HCT116 (cell line): Measurements from ENCODE around the gene ARFGAP1. TPM values are rescaled to one million over a fixed set of nuclear protein-coding genes. Genes with fewer than 3 reads are reported as not detected.

ENCODE experiments used
- ATAC-seq: fragments of 200-7000 bp; cut with Tn5 transposase; 2 replicates; pipeline ENCODE4 v1.9.1; 2020; ENCODE audit warnings: mild to moderate bottlenecking, moderate library complexity
- BruUV-seq: library from RNA; stranded (reverse); fragments of 400-500 nt; replicated peaks from 2 replicates; lab custom pipeline; 2021; lab: Mats Ljungman, UMichigan
- CTCF ChIA-PET: fragments of 300-600 bp; sonication (Branson Sonifier 250); formaldehyde crosslinking; loops from one replicate; lab custom pipeline; 2021; ENCODE audit warnings: antibody characterized with exemption; lab: Charles Lee
- POLR2A ChIA-PET: fragments of 300-600, 350-600 bp; sonication (Branson Sonifier 250); formaldehyde crosslinking; loops from one replicate; lab custom pipeline; 2021; ENCODE audit warnings: antibody characterized with exemption; lab: Charles Lee
- RAD21 ChIA-PET, 2 experiments: fragments of 300-600 bp; sonication (Branson Sonifier 250); formaldehyde crosslinking; loops; one replicate each; lab custom pipeline; 2023; ENCODE audit warnings: low total read pairs in 2 of 2; ENCODE audit not compliant: uncharacterized antibody in 2 of 2, unreplicated experiment in 2 of 2, low non-redundant PET in 1 of 2; lab: Charles Lee
- DNase-seq: peaks from one replicate; pipeline ENCODE4 v3.0.0-alpha.2; 2010; ENCODE audit warnings: low read depth, low spot score
- H2AFZ ChIP-seq: fragments of 200-600 bp; shearing (Covaris generic), sonication (generic); 2 replicates; pipeline ENCODE4 v1.6.1; 2017; ENCODE audit warnings: low read depth, mixed run types, mixed read lengths, antibody characterized with exemption, low read length; ENCODE audit not compliant: poor library complexity, severe bottlenecking
- H3K27ac ChIP-seq: 2 replicates; pipeline ENCODE4 v1.5.1; 2012; ENCODE audit warnings: low read depth, low read length
- H3K27me3 ChIP-seq: fragments of 200-600 bp; sonication (generic); 2 replicates; pipeline ENCODE4 v1.6.1; 2016; ENCODE audit warnings: mixed run types, low read length, mixed read lengths; ENCODE audit not compliant: insufficient read depth
- H3K36me3 ChIP-seq, 2 experiments: fragments of 200-500 bp in 1 of 2; fragments of 200-600 bp in 1 of 2; sonication (Bioruptor generic) in 1 of 2; sonication (generic) in 1 of 2; 2 replicates each; pipeline versions ENCODE4 v1.5.1 to v1.6.1; 2014 to 2016; ENCODE audit warnings: low read length in 2 of 2, inconsistent platforms in 1 of 2, mixed read lengths in 1 of 2, mixed run types in 1 of 2; ENCODE audit not compliant: insufficient read depth in 2 of 2, control insufficient read depth in 1 of 2
- H3K4me1 ChIP-seq, 2 experiments: fragments of 200-600 bp in 1 of 2; sonication (generic) in 1 of 2; 2 replicates each; pipeline versions ENCODE4 v1.5.1 to v1.6.1; 2012 to 2017; ENCODE audit warnings: low read length in 2 of 2, inconsistent platforms in 1 of 2, mild to moderate bottlenecking in 1 of 2, mixed read lengths in 1 of 2, mixed run types in 1 of 2, moderate library complexity in 1 of 2; ENCODE audit not compliant: insufficient read depth in 2 of 2, control insufficient read depth in 1 of 2
- H3K4me2 ChIP-seq: fragments of 200-600 bp; sonication (generic); 2 replicates; pipeline ENCODE4 v1.6.1; 2017; ENCODE audit warnings: mixed run types, low read length, mixed read lengths
- H3K4me3 ChIP-seq, 2 experiments: fragments of 200-600 bp in 1 of 2; sonication (generic) in 1 of 2; replicated peaks in 1 of 2; 2 replicates each; pipeline ENCODE4 v1.5.1; 2011 to 2016; ENCODE audit warnings: low read length in 2 of 2, control low read depth in 1 of 2, low read depth in 1 of 2, mild to moderate bottlenecking in 1 of 2, mixed read lengths in 1 of 2, mixed run types in 1 of 2
- H3K79me2 ChIP-seq: fragments of 200-600 bp; sonication (generic); 2 replicates; pipeline ENCODE4 v1.6.1; 2017; ENCODE audit warnings: mild to moderate bottlenecking, mixed run types, low read length, moderate library complexity, mixed read lengths; ENCODE audit not compliant: insufficient read depth
- H3K9ac ChIP-seq: fragments of 200-600 bp; sonication (generic); 2 replicates; pipeline ENCODE4 v1.6.1; 2016; ENCODE audit warnings: low read length, mixed read lengths
- H3K9me2 ChIP-seq: fragments of 200-600 bp; sonication (generic), shearing (Covaris generic); 2 replicates; pipeline ENCODE4 v1.6.1; 2017; ENCODE audit warnings: mixed run types, mild to moderate bottlenecking, moderate library complexity; ENCODE audit not compliant: insufficient read depth
- H3K9me3 ChIP-seq, 2 experiments: fragments of 200-500 bp in 1 of 2; fragments of 200-600 bp in 1 of 2; sonication (Bioruptor generic) in 1 of 2; sonication (generic) in 1 of 2; 2 replicates each; pipeline ENCODE4 v1.6.1; 2014 to 2017; ENCODE audit warnings: low read length in 2 of 2, mixed read lengths in 2 of 2, inconsistent platforms in 1 of 2, low read depth in 1 of 2, mild to moderate bottlenecking in 1 of 2, mixed run types in 1 of 2, moderate library complexity in 1 of 2; ENCODE audit not compliant: control insufficient read depth in 1 of 2, insufficient read depth in 1 of 2
- H4K20me1 ChIP-seq: fragments of 200-600 bp; sonication (generic), shearing (Covaris generic); 2 replicates; pipeline ENCODE4 v1.6.1; 2017; ENCODE audit warnings: mixed run types, mild to moderate bottlenecking, moderate library complexity; ENCODE audit not compliant: insufficient read depth
- ATF3 ChIP-seq: IDR thresholded peaks from 2 replicates; pipeline ENCODE4 v1.6.1; 2012
- CEBPB ChIP-seq: IDR thresholded peaks from 2 replicates; pipeline ENCODE4 v1.6.1; 2012; ENCODE audit warnings: low read depth
- CTCF ChIP-seq, 3 experiments: fragments of 200-600 bp in 1 of 3; sonication (generic) in 1 of 3; IDR thresholded peaks in 2 of 3; conservative IDR thresholded peaks in 1 of 3; 2 replicates each; pipeline ENCODE4 v1.5.1; 2012 to 2017; ENCODE audit warnings: low read depth in 2 of 3, low read length in 2 of 3, antibody characterized with exemption in 1 of 3, borderline replicate concordance in 1 of 3, control low read depth in 1 of 3, mild to moderate bottlenecking in 1 of 3, mixed read lengths in 1 of 3, mixed run types in 1 of 3, moderate library complexity in 1 of 3; ENCODE audit not compliant: insufficient read depth in 1 of 3
- EGR1 ChIP-seq: IDR thresholded peaks from 2 replicates; pipeline ENCODE4 v1.6.1; 2012; ENCODE audit warnings: low read depth
- EZH2 ChIP-seq: fragments of 200-600 bp; sonication (generic); IDR thresholded peaks from 2 replicates; pipeline ENCODE4 v1.6.1; 2017; ENCODE audit warnings: antibody characterized with exemption, mixed run types
- EZH2phosphoT487 ChIP-seq: fragments of 200-600 bp; IDR thresholded peaks from 2 replicates; pipeline ENCODE4 v1.6.1; 2018; ENCODE audit warnings: antibody characterized with exemption, borderline replicate concordance
- JUND ChIP-seq: IDR thresholded peaks from 2 replicates; pipeline ENCODE4 v1.6.1; 2012
- POLR2AphosphoS5 ChIP-seq: IDR thresholded peaks from 2 replicates; pipeline ENCODE4 v1.6.1; 2011; ENCODE audit warnings: mild to moderate bottlenecking, low read depth, low read length, moderate library complexity
- RAD21 ChIP-seq: IDR thresholded peaks from 2 replicates; pipeline ENCODE4 v1.6.1; 2012; ENCODE audit warnings: low read depth, mild to moderate bottlenecking
- SIN3A ChIP-seq: IDR thresholded peaks from 2 replicates; pipeline ENCODE4 v1.6.1; 2012; ENCODE audit warnings: low read depth
- SP1 ChIP-seq: IDR thresholded peaks from 2 replicates; pipeline ENCODE4 v1.6.1; 2012; ENCODE audit warnings: low read depth
- TCF7L2 ChIP-seq: IDR thresholded peaks from 2 replicates; pipeline ENCODE4 v1.7.0; 2011; ENCODE audit warnings: borderline replicate concordance, inconsistent platforms; ENCODE audit not compliant: insufficient read depth, insufficient read length; ENCODE audit errors: extremely low read depth
- ZFX ChIP-seq: fragments of 450-650 bp; IDR thresholded peaks from 2 replicates; pipeline ENCODE4 v1.6.1; 2017
- intact Hi-C: fragments of 100-400 bp; cut with micrococcal nuclease; formaldehyde crosslinking; loops from 2 replicates; pipeline ENCODE4 v1.10.0; 2022
- total RNA-seq: library from RNA; stranded (reverse); gene quantifications from one replicate; pipeline ENCODE4 v1.2.1, GENCODE V29; 2021; ENCODE audit not compliant: unreplicated experiment
- TF ChIP-seq, protein P1 (sequence below): IDR thresholded peaks from 2 replicates; pipeline ENCODE4 v1.6.1; 2011; ENCODE audit warnings: mild to moderate bottlenecking, low read length, moderate library complexity; ENCODE audit not compliant: insufficient replicate concordance; ENCODE audit errors: extremely low read depth

ARFGAP1 gene
- total RNA-seq, 1 experiment from 2014 or later, result 94.4 TPM

- RAD21 ChIA-PET, result no interaction called here
- Histone ChIP-seq H3K4me3 (no peak overlapping the region), H3K27me3 (no peaks in the 10 kb centered on the region), H3K79me2 (no peaks in the 10 kb centered on the region), H3K9me2 (no peaks in the 10 kb centered on the region), H3K9ac (no peak overlapping the region), H3K36me3 (no peaks in the 10 kb centered on the region)
- CTCF ChIA-PET, result interaction anchor here (1.7 kb wide), 1 partner anchor 16 kb away, joined by 9 read pairs; no protein-coding TSS in a partner anchor
- TF ChIP-seq SP1, result no peak
- TF ChIP-seq SIN3A, result no peak
- TF ChIP-seq, protein P1, sequence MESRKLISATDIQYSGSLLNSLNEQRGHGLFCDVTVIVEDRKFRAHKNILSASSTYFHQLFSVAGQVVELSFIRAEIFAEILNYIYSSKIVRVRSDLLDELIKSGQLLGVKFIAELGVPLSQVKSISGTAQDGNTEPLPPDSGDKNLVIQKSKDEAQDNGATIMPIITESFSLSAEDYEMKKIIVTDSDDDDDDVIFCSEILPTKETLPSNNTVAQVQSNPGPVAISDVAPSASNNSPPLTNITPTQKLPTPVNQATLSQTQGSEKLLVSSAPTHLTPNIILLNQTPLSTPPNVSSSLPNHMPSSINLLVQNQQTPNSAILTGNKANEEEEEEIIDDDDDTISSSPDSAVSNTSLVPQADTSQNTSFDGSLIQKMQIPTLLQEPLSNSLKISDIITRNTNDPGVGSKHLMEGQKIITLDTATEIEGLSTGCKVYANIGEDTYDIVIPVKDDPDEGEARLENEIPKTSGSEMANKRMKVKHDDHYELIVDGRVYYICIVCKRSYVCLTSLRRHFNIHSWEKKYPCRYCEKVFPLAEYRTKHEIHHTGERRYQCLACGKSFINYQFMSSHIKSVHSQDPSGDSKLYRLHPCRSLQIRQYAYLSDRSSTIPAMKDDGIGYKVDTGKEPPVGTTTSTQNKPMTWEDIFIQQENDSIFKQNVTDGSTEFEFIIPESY, result no peak
- no peak for TF ChIP-seq EGR1
- TF ChIP-seq EZH2, result no peak
- no peak for TF ChIP-seq JUND
- TF ChIP-seq, all 23 proteins: peak for 0
- DNase-seq (no peak), ATAC-seq (no peak)
- H4K20me1 ChIP-seq, result no peaks in the 10 kb centered on the region
- H3K9me3 ChIP-seq, result no peaks in the 10 kb centered on the region
- peaks cover 6 to 18% of the 10 kb centered on the region in 2 experiments; a peak in 3 of 4 replicates for H3K4me1 ChIP-seq
- no TSS peak for BruUV-seq
- POLR2A ChIA-PET, result no interaction called here
- no peak overlapping the region for H2AFZ ChIP-seq
- no peak overlapping the region for H3K4me2 ChIP-seq
- H3K27ac ChIP-seq, result no peak overlapping the region
- intact Hi-C loops, result no loop called here
Observed at GRCh38 chr20:63239431-63239830, 33.2 kb upstream of the ARFGAP1 start.

DNA sequence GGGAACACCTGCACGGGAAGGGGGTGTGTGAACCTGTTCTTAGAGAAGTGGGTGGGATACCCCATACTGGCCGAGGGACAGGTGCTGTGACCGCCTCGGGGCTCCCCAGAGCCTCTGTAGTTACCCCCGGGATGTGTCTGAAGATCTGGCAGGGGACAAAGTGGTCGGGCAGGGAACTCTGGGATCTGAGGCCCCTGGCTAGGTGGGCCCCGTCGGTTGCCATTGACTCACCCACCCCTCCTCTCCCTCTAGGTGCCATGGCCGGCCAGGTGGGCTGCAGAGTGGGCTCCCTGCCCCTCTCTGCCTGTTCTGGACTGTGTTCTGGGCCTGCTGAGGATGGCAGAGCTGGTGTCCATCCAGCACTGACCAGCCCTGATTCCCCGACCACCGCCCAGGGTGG is 32.6 kb upstream of the ARFGAP1 start:
- H3K9me3 ChIP-seq, result no peaks in the 10 kb centered on the region
- no peaks in the 10 kb centered on the region for H3K27me3 ChIP-seq
- TF ChIP-seq RAD21, result no peak
- TF ChIP-seq ATF3, result no peak
- TF ChIP-seq TCF7L2, result no peak
- TF ChIP-seq CTCF (IDR thresholded peaks at IDR 0.05 in 2 of 3, conservative IDR thresholded peaks at IDR 0.05 in 1 of 3; ENCODE audit: borderline replicate concordance in 1 of 3, insufficient read depth in 1 of 3, low read depth in 2 of 3, low read length in 2 of 3), result no peak
- TF ChIP-seq, protein P1, result no peak
- TF ChIP-seq SP1, result no peak
- TF ChIP-seq EZH2phosphoT487, result no peak
- TF ChIP-seq SIN3A, result no peak
- TF ChIP-seq JUND, result no peak
- no peak for TF ChIP-seq EGR1
- no peak for TF ChIP-seq POLR2AphosphoS5
- no peak for TF ChIP-seq ZFX
- TF ChIP-seq CEBPB, result no peak
- no TSS peak for BruUV-seq
- CTCF ChIA-PET, result no interaction called here
- H4K20me1 ChIP-seq, result no peaks in the 10 kb centered on the region
- POLR2A ChIA-PET, result no interaction called here
- H2AFZ ChIP-seq, result no peak overlapping the region
- H3K27ac ChIP-seq, result no peak overlapping the region
- no peaks in the 10 kb centered on the region for H3K36me3 ChIP-seq
- H3K79me2 ChIP-seq, result no peaks in the 10 kb centered on the region
- RAD21 ChIA-PET, result no interaction called here
- no peak overlapping the region for H3K9ac ChIP-seq
- H3K4me2 ChIP-seq, result no peak overlapping the region
- intact Hi-C loops, result no loop called here
- H3K4me1 ChIP-seq, result peaks cover 1 to 13% of the 10 kb centered on the region in 2 experiments; a peak in 3 of 4 replicates
- H3K9me2 ChIP-seq, result no peaks in the 10 kb centered on the region
- DNase-seq (no peak), ATAC-seq (no peak)
- H3K4me3 ChIP-seq, result no peak overlapping the region
